Keratinocyte (primary cell): ENCODE measurements around the gene ANKRD24.

Source experiments
- CTCF ChIP-seq, 3 experiments: IDR thresholded peaks in 1 of 3; conservative IDR thresholded peaks in 1 of 3; optimal IDR thresholded peaks in 1 of 3; 2 replicates in 2 of 3; 3 replicates in 1 of 3; pipeline versions ENCODE3 to v1.5.1; 2011; ENCODE audit warnings: low read length in 3 of 3, mild to moderate bottlenecking in 3 of 3, moderate library complexity in 2 of 3, control low read depth in 1 of 3, inconsistent platforms in 1 of 3; ENCODE audit not compliant: insufficient read depth in 2 of 3; ENCODE audit errors: extremely low read depth in 1 of 3
- EZH2 ChIP-seq: IDR thresholded peaks from one replicate; pipeline ENCODE4 v1.6.1; 2012; ENCODE audit warnings: inconsistent platforms, mild to moderate bottlenecking, low read length, moderate library complexity

GRCh38 chr19:4258181-4258580 is 75.7 kb downstream of the ANKRD24 start:
- TF ChIP-seq EZH2 (no peak), CTCF (optimal IDR thresholded peaks at IDR 0.05 in 1 of 3, IDR thresholded peaks at IDR 0.05 in 1 of 3, conservative IDR thresholded peaks at IDR 0.05 in 1 of 3; ENCODE audit: extremely low read depth in 1 of 3, insufficient read depth in 2 of 3, low read length in 3 of 3) (no peak)
